DOHH2 (cell line): Measurements from ENCODE around the gene HK3.

Experiments
- H3F3A ChIP-seq: fragments of 200-600 bp; sonication (generic), shearing (Covaris generic); 2 replicates; pipeline ENCODE4 v1.6.0; 2016; ENCODE audit warnings: antibody characterized with exemption, mild to moderate bottlenecking; ENCODE audit not compliant: control insufficient read depth, insufficient read depth
- H3K27ac ChIP-seq: fragments of 200-600 bp; sonication (generic); 2 replicates; pipeline ENCODE4 v1.5.1; 2014; ENCODE audit warnings: low read depth, mild to moderate bottlenecking, low read length, moderate library complexity
- H3K27me3 ChIP-seq: fragments of 200-600 bp; sonication (generic); 2 replicates; pipeline ENCODE4 v1.6.1; 2014; ENCODE audit warnings: mild to moderate bottlenecking, low read length, mixed read lengths; ENCODE audit not compliant: control insufficient read depth
- H3K36me3 ChIP-seq: fragments of 200-600 bp; sonication (generic); 2 replicates; pipeline ENCODE4 v1.6.1; 2014; ENCODE audit warnings: mild to moderate bottlenecking, low read length, moderate library complexity, mixed read lengths; ENCODE audit not compliant: control insufficient read depth
- H3K4me1 ChIP-seq: fragments of 200-600 bp; sonication (generic); 2 replicates; pipeline ENCODE4 v1.6.1; 2014; ENCODE audit warnings: mild to moderate bottlenecking, low read length, mixed read lengths; ENCODE audit not compliant: control insufficient read depth
- H3K4me2 ChIP-seq: fragments of 200-600 bp; sonication (generic); 2 replicates; pipeline ENCODE4 v1.6.0; 2014; ENCODE audit warnings: mild to moderate bottlenecking, low read length, moderate library complexity
- H3K4me3 ChIP-seq: fragments of 200-600 bp; sonication (generic); 2 replicates; pipeline ENCODE4 v1.5.1; 2014; ENCODE audit warnings: mild to moderate bottlenecking, low read length, mixed read lengths
- H3K79me2 ChIP-seq: fragments of 200-600 bp; sonication (generic); 2 replicates; pipeline ENCODE4 v1.6.1; 2014; ENCODE audit warnings: mild to moderate bottlenecking, low read length, mixed read lengths; ENCODE audit not compliant: control insufficient read depth
- H3K9me2 ChIP-seq: fragments of 200-600 bp; sonication (generic); replicated peaks from 2 replicates; pipeline ENCODE4 v1.6.1; 2014; ENCODE audit warnings: mild to moderate bottlenecking, low read length, mixed read lengths; ENCODE audit not compliant: control insufficient read depth
- H3K9me3 ChIP-seq: fragments of 200-600 bp; sonication (generic); 2 replicates; pipeline ENCODE4 v1.6.1; 2014; ENCODE audit warnings: antibody characterized with exemption, low read length, mixed read lengths; ENCODE audit not compliant: control insufficient read depth, insufficient read depth
- H4K20me1 ChIP-seq: fragments of 200-600 bp; sonication (generic); 2 replicates; pipeline ENCODE4 v1.6.0; 2014; ENCODE audit warnings: low read depth, mild to moderate bottlenecking, antibody characterized with exemption, low read length, moderate library complexity; ENCODE audit not compliant: control insufficient read depth, insufficient read depth
- CTCF ChIP-seq: fragments of 200-600 bp; sonication (generic); IDR thresholded peaks from one replicate; pipeline ENCODE4 v1.5.1; 2014; ENCODE audit warnings: antibody characterized with exemption, mild to moderate bottlenecking, low read depth, low read length; ENCODE audit not compliant: poor library complexity, severe bottlenecking
- EZH2phosphoT487 ChIP-seq: fragments of 200-600 bp; sonication (generic); IDR thresholded peaks from 2 replicates; pipeline ENCODE4 v1.6.1; 2017; ENCODE audit warnings: borderline replicate concordance, mild to moderate bottlenecking, antibody characterized with exemption, low read length, moderate library complexity, mixed read lengths

Gene HK3

GRCh38 chr5:176863041-176863764 is 35.9 kb downstream of the HK3 start:
- no peak for TF ChIP-seq EZH2phosphoT487
- no peak for TF ChIP-seq CTCF
- Histone ChIP-seq H3K4me2 (no peak overlapping the region; the same call in 1 of the 2 replicates), H3K27me3 (peaks cover 9% of the 10 kb centered on the region), H4K20me1 (no peaks in the 10 kb centered on the region), H3K27ac (no peak overlapping the region), H3K36me3 (no peaks in the 10 kb centered on the region), H3K9me2 (no peaks in the 10 kb centered on the region), H3K4me1 (no peaks in the 10 kb centered on the region; the same call in 1 of the 2 replicates), H3K79me2 (no peaks in the 10 kb centered on the region), H3K9me3 (no peaks in the 10 kb centered on the region), H3F3A (no peaks in the 10 kb centered on the region), H3K4me3 (no peak overlapping the region)

GRCh38 chr5:176862330-176862995 is 36.7 kb downstream of the HK3 start:
- no peaks in the 10 kb centered on the region for H3K79me2 ChIP-seq
- H3K4me1 ChIP-seq: no peaks in the 10 kb centered on the region; the same call in 1 of the 2 replicates
- H4K20me1 ChIP-seq: no peaks in the 10 kb centered on the region
- H3K36me3 ChIP-seq: no peaks in the 10 kb centered on the region
- H3F3A ChIP-seq: no peaks in the 10 kb centered on the region
- no peak overlapping the region for H3K27ac ChIP-seq
- no peak overlapping the region for H3K4me3 ChIP-seq
- no peak overlapping the region; the same call in 1 of the 2 replicates for H3K4me2 ChIP-seq
- H3K27me3 ChIP-seq: peaks cover 9% of the 10 kb centered on the region
- H3K9me3 ChIP-seq: no peaks in the 10 kb centered on the region
- TF ChIP-seq EZH2phosphoT487 (no peak), CTCF (no peak)
- no peaks in the 10 kb centered on the region for H3K9me2 ChIP-seq

DNA sequence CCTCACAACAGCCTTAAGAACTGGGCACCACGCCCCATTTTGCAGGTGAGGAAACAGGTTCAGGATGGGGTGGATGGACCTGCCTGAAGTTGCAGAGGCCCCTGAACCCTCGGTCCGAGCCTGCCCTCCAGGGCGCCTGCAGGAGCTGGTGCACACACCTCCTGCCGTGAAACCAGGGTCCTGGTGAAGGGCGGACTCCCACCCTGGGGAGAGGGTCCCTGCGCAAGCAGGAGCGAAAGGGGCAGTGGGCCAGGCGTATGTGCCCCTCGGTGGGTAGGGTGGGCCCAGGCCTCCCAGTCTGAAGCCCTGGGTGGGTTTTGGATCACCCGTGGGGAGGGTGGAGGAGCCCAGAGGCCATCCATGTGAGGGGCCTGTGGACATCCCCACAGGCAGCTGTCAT is 37.9 kb downstream of the HK3 start:
- Histone ChIP-seq H3K4me2 (no peak overlapping the region), H3K4me3 (no peak overlapping the region), H3K9me3 (no peaks in the 10 kb centered on the region), H3K36me3 (no peaks in the 10 kb centered on the region), H3K27me3 (peaks cover 6% of the 10 kb centered on the region), H3K79me2 (no peaks in the 10 kb centered on the region), H3K4me1 (no peaks in the 10 kb centered on the region; the same call in 1 of the 2 replicates), H3F3A (no peaks in the 10 kb centered on the region), H3K9me2 (no peaks in the 10 kb centered on the region), H4K20me1 (no peaks in the 10 kb centered on the region), H3K27ac (no peak overlapping the region)
- no peak for TF ChIP-seq CTCF
- no peak for TF ChIP-seq EZH2phosphoT487
